Hepatocyte (in vitro differentiated cells): Measurements from ENCODE around the gene HOXD12.
A peak's percentile ranks its signal among the peaks of the same experiment; 100 is the strongest.

ENCODE experiments used
- EZH2 ChIP-seq: fragments of 200-600 bp; sonication (generic); IDR thresholded peaks from 2 replicates; pipeline ENCODE4 v1.6.1; 2016; ENCODE audit warnings: antibody characterized with exemption, mild to moderate bottlenecking, borderline replicate concordance
- EZH2phosphoT487 ChIP-seq: fragments of 200-600 bp; sonication (generic); IDR thresholded peaks from one replicate; pipeline ENCODE4 v1.6.1; 2018; ENCODE audit warnings: antibody characterized with exemption, mild to moderate bottlenecking, low read depth, moderate library complexity; ENCODE audit not compliant: unreplicated experiment, severe bottlenecking
- TF ChIP-seq, protein P1 (sequence below): fragments of 200-600 bp; sonication (generic); IDR thresholded peaks from 2 replicates; pipeline ENCODE4 v1.5.1; 2016; ENCODE audit warnings: antibody characterized with exemption, mild to moderate bottlenecking; ENCODE audit not compliant: poor library complexity

DNA sequence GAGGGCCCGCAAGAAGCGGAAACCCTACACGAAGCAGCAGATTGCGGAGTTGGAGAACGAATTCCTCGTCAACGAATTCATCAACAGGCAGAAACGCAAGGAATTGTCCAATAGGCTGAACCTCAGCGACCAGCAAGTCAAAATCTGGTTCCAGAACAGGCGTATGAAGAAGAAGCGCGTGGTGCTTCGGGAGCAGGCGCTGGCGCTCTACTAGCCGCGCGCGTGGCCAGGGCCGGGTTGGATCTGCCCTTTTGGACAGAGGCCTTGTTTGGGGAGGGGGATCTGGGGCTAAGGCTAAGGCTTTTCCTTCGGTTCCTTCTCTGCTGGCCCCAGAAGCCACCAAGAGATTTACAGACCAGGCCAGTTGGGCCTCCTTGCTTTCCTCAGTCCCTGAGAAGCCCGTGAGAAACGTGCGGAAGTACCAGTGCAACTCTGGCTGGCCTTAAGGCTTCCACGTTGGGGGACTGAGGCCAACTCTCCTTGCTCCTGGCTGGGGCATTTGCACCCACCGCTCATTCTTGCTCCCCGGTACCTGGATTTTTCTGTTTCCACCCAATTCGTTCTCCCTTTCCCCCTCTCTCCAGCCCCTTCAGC, 1.0 kb downstream of the HOXD12 start:
- TF ChIP-seq, protein P1, sequence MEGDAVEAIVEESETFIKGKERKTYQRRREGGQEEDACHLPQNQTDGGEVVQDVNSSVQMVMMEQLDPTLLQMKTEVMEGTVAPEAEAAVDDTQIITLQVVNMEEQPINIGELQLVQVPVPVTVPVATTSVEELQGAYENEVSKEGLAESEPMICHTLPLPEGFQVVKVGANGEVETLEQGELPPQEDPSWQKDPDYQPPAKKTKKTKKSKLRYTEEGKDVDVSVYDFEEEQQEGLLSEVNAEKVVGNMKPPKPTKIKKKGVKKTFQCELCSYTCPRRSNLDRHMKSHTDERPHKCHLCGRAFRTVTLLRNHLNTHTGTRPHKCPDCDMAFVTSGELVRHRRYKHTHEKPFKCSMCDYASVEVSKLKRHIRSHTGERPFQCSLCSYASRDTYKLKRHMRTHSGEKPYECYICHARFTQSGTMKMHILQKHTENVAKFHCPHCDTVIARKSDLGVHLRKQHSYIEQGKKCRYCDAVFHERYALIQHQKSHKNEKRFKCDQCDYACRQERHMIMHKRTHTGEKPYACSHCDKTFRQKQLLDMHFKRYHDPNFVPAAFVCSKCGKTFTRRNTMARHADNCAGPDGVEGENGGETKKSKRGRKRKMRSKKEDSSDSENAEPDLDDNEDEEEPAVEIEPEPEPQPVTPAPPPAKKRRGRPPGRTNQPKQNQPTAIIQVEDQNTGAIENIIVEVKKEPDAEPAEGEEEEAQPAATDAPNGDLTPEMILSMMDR, result no peak
- TF ChIP-seq EZH2 (no peak), EZH2phosphoT487 (peak; percentile 22)
